ENCODE data around the gene MARCHF10.
"Not testable (repeated sequence)": the region's sequence is repeated elsewhere in the genome, so short reads cannot be mapped to it uniquely, and the experiment has no call there.

Gene MARCHF10

DNA sequence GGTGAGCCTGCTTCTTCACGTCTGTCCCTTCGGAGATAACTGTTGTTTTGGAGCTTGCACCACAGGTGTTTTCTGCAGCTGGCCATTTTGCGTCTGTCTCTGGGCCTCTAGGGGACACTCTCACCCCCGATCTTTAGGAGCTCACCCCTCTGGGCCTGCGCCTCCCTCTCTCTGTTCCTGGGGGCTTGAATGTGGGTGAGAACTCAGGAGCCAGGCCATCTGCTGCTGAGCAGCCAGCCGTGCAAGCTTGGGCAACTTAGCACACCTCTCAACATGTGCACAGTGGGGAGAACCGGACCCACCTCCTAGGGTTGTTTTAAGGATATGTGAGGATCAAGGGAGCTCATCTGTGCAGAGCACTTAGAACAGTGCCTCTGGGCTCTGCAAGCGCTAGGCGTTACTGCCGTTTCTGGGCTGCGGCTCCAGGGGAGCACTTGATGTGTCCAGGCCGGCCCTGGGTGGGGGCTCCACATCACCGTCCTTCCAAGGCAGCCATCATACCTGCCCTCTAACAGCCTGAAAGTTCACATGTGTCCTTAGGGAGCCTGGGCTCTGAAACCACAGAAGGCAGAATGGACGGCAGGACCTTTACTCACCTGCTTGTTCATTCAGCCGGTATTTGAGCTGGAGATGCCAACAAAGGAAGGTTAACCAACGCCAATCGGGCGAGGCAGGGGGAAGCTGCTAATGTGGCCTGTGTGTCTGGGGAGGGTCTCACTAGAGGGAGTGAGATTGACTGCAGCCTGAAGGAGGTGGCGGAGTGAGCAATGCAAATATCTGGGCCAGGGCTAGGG is 114.3 kb downstream of the MARCHF10 start:
- no peak for DNase-seq (ENCODE audit: low read depth)
- H3K4me3 ChIP-seq (ENCODE audit: control insufficient read depth, low read depth, low read length), result no peak overlapping the region
- TF ChIP-seq, protein P1, sequence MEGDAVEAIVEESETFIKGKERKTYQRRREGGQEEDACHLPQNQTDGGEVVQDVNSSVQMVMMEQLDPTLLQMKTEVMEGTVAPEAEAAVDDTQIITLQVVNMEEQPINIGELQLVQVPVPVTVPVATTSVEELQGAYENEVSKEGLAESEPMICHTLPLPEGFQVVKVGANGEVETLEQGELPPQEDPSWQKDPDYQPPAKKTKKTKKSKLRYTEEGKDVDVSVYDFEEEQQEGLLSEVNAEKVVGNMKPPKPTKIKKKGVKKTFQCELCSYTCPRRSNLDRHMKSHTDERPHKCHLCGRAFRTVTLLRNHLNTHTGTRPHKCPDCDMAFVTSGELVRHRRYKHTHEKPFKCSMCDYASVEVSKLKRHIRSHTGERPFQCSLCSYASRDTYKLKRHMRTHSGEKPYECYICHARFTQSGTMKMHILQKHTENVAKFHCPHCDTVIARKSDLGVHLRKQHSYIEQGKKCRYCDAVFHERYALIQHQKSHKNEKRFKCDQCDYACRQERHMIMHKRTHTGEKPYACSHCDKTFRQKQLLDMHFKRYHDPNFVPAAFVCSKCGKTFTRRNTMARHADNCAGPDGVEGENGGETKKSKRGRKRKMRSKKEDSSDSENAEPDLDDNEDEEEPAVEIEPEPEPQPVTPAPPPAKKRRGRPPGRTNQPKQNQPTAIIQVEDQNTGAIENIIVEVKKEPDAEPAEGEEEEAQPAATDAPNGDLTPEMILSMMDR (conservative IDR thresholded peaks at IDR 0.05; ENCODE audit: control insufficient read depth, insufficient read depth, low read depth, low read length), result no peak

DNA sequence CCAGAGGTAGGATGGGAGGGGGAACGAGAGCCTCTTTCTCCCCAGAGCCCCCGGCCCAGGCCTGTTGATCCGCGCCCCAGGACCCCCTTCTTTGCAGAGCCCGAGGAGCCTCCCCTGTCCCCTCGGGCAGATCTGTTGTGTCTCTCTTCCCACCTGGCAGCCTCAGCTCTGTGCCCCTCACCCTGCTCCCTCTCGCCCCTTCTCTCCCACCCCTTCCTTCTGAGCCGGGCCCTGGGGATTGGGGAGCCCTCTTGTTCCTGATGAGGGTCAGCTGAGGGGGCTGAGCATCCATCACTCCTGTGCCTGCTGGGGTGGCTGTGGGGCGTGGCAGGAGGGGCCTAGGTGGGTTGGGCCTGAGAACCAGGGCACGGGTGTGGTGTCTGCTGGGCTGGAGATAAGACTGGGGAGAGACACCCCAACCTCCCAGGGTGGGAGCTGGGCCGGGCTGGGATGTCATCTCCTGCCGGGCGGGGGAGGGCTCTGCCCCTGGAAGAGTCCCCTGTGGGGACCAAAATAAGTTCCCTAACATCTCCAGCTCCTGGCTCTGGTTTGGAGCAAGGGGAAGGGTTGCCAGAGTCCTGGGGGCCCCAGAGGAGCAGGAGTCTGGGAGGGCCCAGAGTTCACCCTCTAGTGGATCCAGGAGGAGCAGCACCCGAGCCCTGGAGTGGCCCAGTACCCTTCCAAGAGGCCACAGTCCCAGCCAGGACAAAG is 115.2 kb downstream of the MARCHF10 start:
- peak; percentile 54 for DNase-seq (ENCODE audit: low read depth)
- H3K4me3 ChIP-seq (ENCODE audit: control insufficient read depth, low read depth, low read length), result no peak overlapping the region
- TF ChIP-seq, protein P1 (conservative IDR thresholded peaks at IDR 0.05; ENCODE audit: control insufficient read depth, insufficient read depth, low read depth, low read length), result peak; percentile 60

DNA sequence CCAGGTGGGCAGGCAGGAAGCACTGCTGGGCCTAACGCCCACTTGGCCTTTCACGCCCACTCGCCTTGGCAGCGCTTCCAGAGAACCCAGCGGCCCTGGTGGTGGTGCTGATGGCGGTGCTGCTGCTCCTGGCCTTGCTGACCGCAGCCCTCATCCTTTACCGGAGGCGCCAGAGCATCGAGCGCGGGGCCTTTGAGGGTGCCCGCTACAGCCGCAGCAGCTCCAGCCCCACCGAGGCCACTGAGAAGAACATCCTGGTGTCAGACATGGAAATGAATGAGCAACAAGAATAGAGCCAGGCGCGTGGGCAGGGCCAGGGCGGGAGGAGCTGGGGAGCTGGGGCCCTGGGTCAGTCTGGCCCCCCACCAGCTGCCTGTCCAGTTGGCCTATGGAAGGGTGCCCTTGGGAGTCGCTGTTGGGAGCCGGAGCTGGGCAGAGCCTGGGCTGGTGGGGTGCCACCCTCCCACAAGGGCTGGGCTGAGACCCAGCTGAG is 115.9 kb downstream of the MARCHF10 start:
- H3K4me3 ChIP-seq (ENCODE audit: control insufficient read depth, low read depth, low read length), result no peak overlapping the region
- TF ChIP-seq, protein P1 (conservative IDR thresholded peaks at IDR 0.05; ENCODE audit: control insufficient read depth, insufficient read depth, low read depth, low read length), result no peak
- no peak for DNase-seq (ENCODE audit: low read depth)

DNA sequence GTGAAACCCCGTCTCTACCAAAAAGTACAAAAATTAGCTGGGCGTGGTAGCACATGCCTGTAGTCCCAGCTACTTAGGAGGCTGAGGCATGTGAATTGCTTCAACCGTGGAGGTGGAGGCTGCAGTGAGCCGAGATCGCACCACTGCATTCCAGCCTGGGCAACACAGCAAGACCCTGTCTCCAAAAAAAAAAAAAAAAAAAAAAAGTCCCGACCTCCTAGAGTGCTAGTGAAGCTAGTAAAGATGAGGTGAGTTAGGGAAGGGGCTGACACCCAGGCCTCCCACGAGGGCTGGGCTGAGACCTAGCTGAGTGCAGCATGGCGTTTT is 116.6 kb downstream of the MARCHF10 start:
- not testable (repeated sequence) for H3K4me3 ChIP-seq (ENCODE audit: control insufficient read depth, low read depth, low read length); DNase-seq (ENCODE audit: low read depth)

DNA sequence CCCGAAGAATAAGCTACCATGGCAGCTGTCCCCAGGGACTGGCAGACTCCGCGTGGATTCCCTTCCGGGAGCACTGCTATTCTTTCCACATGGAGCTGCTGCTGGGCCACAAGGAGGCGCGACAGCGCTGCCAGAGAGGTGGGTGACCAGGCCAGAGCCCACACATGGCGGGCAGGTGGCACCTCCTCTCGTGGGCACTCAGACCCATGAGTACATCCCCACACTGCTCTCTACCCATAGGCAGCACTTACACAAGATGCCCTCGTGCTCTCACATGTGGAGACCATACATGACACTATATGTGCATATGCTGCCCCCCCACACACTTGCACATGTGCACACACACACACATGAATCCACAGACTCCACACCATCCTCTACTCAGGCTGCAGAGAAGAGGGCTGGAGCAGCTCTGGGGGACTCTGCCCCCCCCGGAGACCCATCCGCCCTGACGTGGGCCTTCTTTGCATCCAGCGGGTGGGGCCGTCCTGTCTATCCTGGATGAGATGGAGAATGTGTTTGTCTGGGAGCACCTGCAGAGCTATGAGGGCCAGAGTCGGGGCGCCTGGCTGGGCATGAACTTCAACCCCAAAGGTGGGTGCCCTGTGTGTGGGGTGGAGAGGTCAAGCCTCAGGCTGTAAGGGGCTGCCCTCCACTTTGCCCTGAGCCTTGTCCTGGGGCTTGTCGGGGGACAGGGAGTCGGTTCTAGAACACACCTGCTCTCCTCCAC is 117.8 kb downstream of the MARCHF10 start:
- TF ChIP-seq, protein P1 (conservative IDR thresholded peaks at IDR 0.05; ENCODE audit: control insufficient read depth, insufficient read depth, low read depth, low read length), result no peak
- no peak overlapping the region for H3K4me3 ChIP-seq (ENCODE audit: control insufficient read depth, low read depth, low read length)
- no peak for DNase-seq (ENCODE audit: low read depth)

DNA sequence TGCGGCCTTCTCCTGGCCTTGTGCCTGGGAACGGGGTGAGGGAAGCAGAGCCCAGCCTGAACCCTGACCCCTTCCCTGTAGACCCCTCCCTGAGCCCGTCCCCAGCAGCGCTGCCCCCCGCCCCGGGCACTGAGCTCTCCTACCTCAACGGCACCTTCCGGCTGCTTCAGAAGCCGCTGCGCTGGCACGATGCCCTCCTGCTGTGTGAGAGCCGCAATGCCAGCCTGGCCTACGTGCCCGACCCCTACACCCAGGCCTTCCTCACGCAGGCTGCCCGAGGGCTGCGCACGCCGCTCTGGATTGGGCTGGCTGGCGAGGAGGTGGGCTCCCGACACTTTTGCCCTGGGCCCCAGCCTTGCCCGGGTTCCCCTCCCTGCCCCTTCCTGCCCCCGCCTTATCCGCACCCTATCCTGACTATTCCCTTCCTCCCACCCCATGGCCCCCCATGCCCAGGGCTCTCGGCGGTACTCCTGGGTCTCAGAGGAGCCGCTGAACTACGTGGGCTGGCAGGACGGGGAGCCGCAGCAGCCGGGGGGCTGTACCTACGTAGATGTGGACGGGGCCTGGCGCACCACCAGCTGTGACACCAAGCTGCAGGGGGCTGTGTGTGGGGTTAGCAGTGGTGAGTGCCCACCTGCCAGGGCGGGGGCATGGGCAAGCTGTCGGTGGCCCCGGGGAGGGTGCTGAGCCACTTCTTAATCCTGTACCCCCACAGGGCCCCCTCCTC is 118.5 kb downstream of the MARCHF10 start:
- TF ChIP-seq, protein P1 (conservative IDR thresholded peaks at IDR 0.05; ENCODE audit: control insufficient read depth, insufficient read depth, low read depth, low read length), result no peak
- no peak overlapping the region for H3K4me3 ChIP-seq (ENCODE audit: control insufficient read depth, low read depth, low read length)
- no peak for DNase-seq (ENCODE audit: low read depth)

All from fibroblast of mammary gland (primary cell).